GM15510 (cell line): ENCODE results near the gene PALM2AKAP2.

ENCODE experiments used
- POLR2A ChIP-seq: IDR thresholded peaks from 3 replicates; pipeline ENCODE4 v1.6.1; 2011; ENCODE audit warnings: borderline replicate concordance; ENCODE audit not compliant: insufficient read length; ENCODE audit errors: extremely low read depth

Gene PALM2AKAP2

GRCh38 chr9:109765830-109766229, 14.2 kb upstream of the PALM2AKAP2 start:
- no peak for TF ChIP-seq POLR2A

- no peak for TF ChIP-seq POLR2A
These were observed 13.6 kb upstream of the PALM2AKAP2 start for GRCh38 chr9:109766351-109766750.

GRCh38 chr9:109767404-109767803, 12.6 kb upstream of the PALM2AKAP2 start:
- no peak for TF ChIP-seq POLR2A

- no peak for TF ChIP-seq POLR2A
These were observed 12.2 kb upstream of the PALM2AKAP2 start for GRCh38 chr9:109767814-109768213.

DNA sequence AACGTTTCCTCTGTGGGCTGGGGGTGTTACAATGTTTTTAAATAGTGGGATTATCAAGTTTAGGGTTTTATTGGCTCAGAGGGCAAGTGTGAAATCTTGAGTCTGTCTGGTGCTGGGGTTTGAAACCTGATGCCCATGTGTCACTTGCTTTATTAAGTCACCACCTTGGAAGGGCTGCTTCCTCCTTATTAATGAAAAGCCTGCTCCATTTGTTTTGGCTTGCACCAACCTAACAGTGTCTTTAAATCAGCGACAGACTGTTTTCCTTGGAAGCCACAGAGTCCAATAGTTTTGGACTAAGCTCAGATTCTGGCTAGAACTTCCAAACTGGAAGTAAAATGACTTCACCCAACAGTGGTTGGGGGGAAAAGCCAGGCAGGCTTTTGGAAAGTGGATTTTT, 10.7 kb upstream of the PALM2AKAP2 start:
- no peak for TF ChIP-seq POLR2A

DNA sequence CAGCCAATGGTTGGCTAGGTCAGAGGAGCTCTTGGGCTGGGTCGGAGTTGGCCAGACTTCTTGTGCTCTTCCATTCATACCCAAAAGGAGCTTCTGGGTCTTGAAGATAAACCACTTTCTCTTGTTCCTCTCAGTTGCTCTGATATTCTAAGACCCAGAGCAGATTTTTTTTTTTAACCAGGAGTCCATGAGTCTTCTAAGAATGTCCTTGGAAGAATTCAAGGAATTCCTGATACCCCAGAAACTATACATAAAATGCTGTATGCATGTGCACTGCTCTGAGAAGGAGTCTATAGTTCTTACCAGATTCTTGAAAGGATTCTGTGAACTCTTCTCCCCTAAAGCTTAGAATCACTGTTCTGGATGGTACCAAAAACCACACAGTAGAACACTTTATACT, 9.9 kb upstream of the PALM2AKAP2 start:
- TF ChIP-seq POLR2A = no peak

DNA sequence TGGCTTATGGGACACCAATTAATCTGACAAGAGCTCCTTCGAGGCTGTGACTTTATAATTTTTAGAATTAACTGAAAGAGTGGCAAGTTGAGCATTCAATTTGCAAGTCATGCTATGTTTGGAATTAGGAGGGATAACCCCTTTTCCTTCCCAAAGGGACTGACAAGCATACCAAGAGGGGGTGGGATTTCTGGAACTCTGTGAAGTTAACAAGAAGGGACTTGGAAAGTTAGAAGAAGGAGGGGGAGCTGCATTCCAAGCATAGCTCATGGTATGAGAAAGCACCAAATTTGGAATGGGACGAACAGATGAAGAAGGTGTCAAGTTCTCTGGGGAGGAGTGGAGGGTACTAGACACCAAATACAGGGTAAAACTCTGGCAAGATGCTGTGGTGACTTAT, 8.9 kb upstream of the PALM2AKAP2 start:
- no peak for TF ChIP-seq POLR2A

GRCh38 chr9:109771796-109772531, 8.0 kb upstream of the PALM2AKAP2 start:
- TF ChIP-seq POLR2A = no peak

DNA sequence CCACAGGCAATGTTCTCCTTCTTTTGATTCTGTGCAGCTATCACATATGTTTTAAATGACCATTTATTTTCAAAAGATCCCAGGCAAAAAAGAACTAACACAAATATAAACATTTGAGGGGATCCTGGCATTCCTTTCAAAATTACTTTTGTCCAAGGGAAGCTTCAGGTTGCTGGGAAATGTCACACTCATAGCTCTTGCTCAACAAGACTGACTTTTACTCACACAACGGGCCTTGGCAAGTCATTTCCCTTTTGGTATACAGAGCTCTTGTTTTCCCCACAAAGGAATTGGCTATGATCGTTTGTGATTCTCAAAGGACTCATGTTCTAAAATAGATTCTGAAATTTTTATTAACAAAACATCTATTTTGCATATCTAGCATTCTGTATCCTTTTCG, 4.5 kb upstream of the PALM2AKAP2 start:
- no peak for TF ChIP-seq POLR2A

DNA sequence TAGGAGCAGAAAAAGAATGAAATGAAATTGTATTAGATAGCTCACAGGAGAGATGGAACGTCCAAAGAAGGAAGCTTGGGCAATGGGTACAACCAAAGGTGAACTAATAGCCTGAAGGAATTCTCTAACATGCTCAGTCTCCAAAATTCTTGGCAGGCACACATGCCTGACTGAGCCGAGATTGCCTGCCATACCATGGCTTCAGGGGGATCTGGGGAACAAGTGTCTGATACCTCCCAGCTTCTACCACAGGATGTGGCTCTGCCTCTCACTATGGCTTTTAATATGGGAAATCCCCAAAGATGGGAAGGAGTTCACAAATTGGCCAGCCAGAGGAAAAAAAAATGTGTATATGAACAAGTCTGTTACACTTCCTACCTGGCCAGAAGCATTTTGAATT, 3.6 kb upstream of the PALM2AKAP2 start:
- no peak for TF ChIP-seq POLR2A

- TF ChIP-seq POLR2A = no peak
These were observed 545 bp downstream of the PALM2AKAP2 start for GRCh38 chr9:109780453-109781033.

DNA sequence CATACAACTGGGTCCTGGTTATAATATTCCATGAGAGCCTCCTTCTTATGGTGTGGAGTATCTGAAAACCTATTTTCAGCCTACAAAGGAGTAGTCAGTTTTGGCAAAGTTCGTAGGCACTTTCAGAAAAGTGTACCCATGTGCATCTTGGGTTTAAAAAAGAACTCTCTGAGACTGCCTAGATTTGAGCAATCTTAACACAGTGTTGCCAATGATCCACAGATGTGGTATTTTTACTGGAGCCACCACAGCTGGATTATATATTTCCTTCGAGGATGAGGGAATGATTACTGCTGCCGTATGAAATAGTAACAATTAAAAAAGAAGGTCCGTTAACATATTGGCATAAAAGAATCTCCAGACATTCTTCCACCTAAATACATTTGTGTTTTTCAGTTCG, 1.1 kb downstream of the PALM2AKAP2 start:
- no peak for TF ChIP-seq POLR2A

DNA sequence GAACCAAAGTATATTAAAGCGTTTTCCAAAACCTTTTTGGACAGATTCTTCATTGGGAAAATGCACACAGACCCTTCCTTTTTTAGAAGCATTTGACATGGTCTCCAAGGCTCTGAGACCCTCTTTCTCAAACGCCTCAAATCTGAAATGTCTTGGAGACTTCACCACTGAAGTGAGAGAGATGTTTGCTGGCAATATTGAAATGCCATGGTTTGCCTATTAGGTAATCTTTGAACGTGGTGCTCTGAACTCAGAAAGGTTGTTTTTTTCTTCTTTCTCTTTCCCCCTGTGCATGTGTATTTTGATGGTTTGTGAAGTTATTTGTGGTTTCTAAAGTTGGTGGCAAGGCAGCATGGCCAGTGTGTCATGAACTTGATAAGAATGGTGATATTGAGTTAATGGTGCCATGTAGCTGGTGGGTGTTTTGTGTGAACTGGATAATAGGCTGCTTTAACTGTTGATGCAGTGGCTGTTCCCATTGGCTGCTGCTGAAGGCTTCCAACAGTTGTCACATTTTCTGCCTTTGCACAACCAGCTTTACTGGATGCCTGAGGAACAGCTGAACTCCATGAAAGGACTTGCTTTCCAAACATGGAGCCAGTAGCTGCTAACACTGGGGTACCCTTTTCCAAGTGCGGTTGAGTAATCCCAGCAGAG, 1.7 kb downstream of the PALM2AKAP2 start:
- TF ChIP-seq POLR2A = no peak

DNA sequence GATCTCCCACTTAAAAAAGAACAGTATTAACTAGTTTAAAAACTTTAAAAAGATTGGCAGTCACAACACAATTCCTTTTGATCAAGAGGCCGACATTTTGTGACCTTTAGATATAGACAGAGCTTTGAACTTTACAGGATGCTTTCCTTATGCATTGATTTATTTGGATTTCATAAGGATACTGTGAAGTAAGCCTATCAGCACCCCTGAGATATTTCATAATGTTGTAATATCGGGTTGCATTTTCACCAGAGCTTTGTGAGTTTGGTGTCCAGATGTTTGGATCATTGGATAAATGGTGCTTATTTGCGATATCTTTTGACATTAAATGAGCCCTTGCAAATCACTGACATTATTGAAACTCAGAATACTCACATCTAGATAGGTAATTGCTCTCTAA, 7.7 kb downstream of the PALM2AKAP2 start:
- TF ChIP-seq POLR2A = no peak

GRCh38 chr9:109789556-109789955, 9.6 kb downstream of the PALM2AKAP2 start:
- TF ChIP-seq POLR2A = no peak

DNA sequence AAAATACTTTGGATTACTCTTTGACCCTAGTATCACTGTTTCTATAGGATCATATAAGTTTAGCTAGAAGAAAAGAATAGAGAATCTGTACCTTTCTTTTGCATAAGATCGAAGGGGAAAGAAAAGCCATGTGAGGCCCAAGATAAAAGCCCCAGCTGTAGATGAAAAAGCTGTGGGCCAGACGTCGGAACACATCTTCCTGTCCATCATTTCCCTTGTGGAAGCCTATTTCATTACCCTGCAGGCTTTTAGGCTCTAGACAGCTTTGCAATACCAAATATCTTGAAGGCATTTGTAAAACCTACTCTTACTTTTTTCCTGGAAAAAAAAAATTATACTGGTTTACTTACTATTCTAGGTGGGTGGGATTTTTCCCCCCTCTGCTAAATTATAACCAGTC, 10.0 kb downstream of the PALM2AKAP2 start:
- TF ChIP-seq POLR2A = no peak
